ENCODE measurements around the gene USB1.

- TF ChIP-seq CTCF (IDR thresholded peaks at IDR 0.05 in 2 of 3, conservative IDR thresholded peaks at IDR 0.05 in 1 of 3; ENCODE audit: borderline replicate concordance in 1 of 3, insufficient read depth in 1 of 3, low read depth in 2 of 3, low read length in 2 of 3), result no peak
- no peak for TF ChIP-seq POLR2AphosphoS5 (IDR thresholded peaks at IDR 0.05; ENCODE audit: low read depth, low read length)
- no peak for TF ChIP-seq YY1 (IDR thresholded peaks at IDR 0.05; ENCODE audit: extremely low read depth, insufficient replicate concordance, low read depth, low read length)
- no peak for TF ChIP-seq JUND (IDR thresholded peaks at IDR 0.05)
- no peak for TF ChIP-seq POLR2A (IDR thresholded peaks at IDR 0.05; ENCODE audit: borderline replicate concordance, extremely low read depth, insufficient read depth, insufficient read length)
- TF ChIP-seq REST (IDR thresholded peaks at IDR 0.05; ENCODE audit: low read depth), result no peak
- TF ChIP-seq RAD21 (IDR thresholded peaks at IDR 0.05; ENCODE audit: low read depth), result no peak
- no peak for TF ChIP-seq EZH2 (IDR thresholded peaks at IDR 0.05)
Observed at GRCh38 chr16:58019866-58020538, 18.8 kb downstream of the USB1 start.

All from HCT116 (cell line).